HT1080 (cell line): ENCODE measurements around the gene MYCBP2. TPM values are rescaled to one million over a fixed set of nuclear protein-coding genes. Genes with fewer than 3 reads are reported as not detected.

ENCODE experiments used
- DNase-seq: peaks from one replicate; pipeline ENCODE4 v3.0.0-alpha.2; 2015; ENCODE audit warnings: low read depth
- total RNA-seq: library from RNA; depleted of rRNA; stranded (reverse); fragments of >200 nt; shearing (Covaris generic); gene quantifications from 2 replicates; pipeline ENCODE4 v1.2.3, GENCODE V29; 2014

MYCBP2 gene
- total RNA-seq, 1 experiment from 2014 or later: 41.3 TPM

DNA sequence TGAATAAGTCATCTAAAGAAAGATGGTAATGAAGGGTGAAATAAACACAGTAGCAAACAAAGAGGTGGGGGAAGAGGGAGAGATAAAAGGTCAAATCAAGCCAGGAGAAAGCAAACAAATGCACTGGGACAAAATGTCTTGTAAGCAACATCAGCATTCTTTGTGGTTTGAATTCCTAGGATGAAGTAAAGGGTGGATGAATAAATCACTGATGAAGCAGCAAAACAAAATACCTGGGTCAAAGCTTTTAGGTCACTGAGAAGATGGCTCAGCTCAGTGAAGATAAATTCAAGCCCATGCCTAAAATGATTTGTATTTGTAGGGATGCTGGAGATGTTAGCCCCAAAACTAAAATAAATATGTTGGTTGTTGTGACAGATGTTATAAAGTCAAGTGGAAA is 213.4 kb downstream of the MYCBP2 start:
- DNase-seq: no peak

DNA sequence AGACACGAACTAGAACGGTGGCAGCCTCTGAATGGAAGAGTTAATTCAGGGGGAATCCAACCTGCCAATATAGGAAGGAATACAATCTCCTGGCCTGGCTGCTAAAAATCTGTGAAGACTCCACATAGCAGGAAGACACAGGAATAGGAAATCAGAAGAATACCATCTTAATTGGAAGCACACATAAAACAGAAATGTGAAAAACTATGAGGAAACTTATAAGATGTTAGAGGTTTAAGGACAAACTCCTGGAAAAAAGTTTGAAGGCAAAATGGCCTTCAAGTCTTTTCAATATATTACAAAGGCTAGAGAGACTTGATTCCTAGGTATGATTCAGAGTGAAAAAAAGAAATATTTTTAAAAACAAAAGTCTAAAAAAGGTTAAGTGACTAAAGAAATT is 221.8 kb downstream of the MYCBP2 start:
- no peak for DNase-seq

DNA sequence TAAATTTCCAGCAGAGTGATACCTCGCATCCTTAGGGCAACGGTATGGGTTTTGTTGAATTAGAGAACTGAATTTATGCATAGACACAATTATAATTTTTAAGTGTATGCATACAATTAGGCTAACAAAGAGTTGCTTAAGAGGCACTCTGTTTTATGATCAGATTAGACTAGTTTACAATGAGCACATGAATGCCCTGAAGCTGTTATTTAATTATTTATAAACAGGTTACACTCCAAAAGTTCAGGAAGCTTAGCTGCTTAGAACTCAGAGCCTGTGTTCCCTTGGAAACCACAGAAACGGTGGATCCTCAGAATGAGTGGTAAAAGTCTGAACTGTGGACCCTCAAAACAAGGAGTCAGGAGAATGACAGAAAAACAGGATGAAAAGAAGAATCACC is 227.5 kb downstream of the MYCBP2 start:
- no peak for DNase-seq

DNA sequence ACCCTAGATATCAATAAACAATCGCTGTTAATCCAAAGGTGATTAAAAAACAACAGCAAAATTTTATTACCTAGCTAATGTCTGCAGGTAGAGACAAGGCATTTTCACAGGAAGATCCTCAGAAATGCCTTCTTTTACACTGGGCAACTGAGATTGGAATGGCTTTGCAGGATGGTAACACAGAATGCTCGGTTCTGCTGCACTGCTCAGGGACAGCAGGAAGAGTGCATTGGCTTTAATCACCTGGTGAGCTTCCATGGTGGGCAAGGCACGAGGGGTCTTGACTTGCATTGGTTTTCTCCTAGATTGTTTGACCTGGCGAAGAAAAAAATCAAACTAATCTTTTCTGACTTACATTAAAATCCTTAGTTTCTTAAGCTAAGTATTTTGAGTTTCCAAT is 231.6 kb downstream of the MYCBP2 start:
- no peak for DNase-seq

DNA sequence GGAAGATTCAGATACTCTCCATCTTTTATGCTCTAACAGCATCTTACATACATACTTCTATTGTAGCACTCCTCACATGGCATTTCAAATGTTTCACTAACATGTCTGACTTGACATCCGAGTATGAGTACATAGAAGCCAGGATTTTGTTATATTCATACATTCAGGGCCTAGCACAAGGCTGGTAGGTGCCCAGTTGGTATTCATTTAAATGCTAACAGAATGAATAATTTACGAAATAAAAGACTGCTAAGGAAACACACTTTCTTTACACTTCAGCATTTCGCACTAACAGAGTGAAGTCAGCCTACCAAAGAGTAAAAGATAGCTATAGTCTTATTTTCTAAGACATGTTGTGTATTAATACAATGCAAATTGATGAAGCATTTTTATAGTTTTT is 232.1 kb downstream of the MYCBP2 start:
- no peak for DNase-seq

DNA sequence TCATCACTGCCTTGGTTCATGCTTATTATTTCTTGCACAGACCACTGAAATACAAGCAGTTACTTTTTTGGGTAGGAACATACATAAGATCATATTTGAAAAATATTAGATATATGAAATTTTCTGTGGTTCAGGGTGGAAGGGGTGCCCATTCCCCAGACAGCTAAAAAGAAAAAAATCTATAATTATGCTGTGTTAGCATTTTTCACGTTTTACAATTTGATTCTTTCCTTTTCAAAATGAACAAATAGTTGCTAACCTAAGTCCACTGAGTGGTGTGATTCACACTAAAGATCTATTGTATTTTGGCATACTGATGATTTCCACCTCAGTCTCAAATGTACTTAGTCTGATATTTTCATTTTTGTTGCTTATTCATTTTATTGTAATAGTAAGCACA is 233.2 kb downstream of the MYCBP2 start:
- no peak for DNase-seq

DNA sequence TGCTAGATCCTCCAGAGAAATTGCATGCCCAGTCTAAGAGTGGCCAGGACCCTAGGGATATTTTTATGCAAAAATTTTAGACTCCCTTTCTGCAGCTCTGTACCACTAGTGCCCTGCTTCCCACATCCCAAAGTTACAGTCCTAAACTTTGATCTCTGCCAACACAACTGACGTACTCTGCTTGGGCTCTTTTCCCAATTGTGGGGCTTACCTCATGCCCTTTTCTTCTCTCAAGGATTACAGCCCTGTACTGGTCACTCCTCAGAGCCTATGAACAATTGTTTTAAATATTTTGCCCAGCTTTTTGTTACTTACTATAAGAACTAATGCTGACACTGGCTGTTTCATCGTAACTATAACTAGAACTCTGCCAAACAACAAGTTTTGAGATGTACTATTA is 242.1 kb downstream of the MYCBP2 start:
- DNase-seq: no peak

GRCh38 chr13:77079902-77080413 is 246.9 kb downstream of the MYCBP2 start:
- DNase-seq: no peak

DNA sequence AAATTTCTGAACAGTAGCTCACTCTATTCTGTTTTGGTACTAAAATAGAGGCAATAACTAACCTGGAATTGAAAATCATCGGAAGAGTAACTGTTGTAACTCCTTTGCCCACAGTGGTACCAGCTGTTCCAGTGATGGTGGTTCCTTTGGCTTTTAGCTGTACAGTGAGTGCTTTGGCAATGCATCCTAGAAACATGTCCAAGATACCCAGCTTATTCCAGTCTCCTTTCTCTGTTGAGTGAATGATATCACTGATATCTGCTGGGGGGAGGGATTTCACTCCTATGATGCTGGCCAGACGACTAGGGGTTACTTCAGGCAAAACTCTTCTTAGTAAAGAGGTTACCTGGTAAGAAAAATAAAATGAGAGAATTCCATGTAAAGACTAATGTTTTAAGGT is 259.4 kb downstream of the MYCBP2 start:
- no peak for DNase-seq

DNA sequence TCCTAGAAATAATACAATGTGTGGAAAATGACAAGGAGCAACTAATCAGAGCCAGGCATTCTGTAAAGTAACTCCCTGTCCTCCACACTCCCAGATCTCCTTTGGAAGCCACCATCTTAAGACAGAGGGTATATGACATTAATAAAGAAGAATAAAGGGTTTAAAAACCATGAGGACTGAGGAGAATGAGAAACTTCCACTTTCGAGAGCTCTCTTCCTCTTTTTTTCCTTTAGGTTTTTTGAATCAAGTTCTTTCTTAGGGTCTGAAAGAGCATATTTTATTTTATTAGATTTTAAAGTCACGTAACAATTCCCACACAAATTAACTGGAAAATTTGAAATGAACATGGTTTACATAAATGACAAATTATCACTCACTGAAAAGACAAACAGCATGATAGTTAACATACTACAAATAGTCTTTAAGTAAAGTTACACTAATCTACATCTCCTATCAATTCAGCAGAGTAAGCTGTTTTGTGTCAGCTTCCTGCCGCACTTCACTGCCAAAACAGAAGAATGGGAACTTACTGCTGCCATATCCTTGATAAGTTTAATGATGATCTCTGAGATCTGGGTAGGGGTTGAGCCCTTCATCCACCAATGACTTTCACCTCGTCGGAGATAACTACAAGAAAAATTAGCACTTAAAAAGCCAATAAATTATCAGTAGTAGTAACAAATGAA is 261.3 kb downstream of the MYCBP2 start:
- no peak for DNase-seq

DNA sequence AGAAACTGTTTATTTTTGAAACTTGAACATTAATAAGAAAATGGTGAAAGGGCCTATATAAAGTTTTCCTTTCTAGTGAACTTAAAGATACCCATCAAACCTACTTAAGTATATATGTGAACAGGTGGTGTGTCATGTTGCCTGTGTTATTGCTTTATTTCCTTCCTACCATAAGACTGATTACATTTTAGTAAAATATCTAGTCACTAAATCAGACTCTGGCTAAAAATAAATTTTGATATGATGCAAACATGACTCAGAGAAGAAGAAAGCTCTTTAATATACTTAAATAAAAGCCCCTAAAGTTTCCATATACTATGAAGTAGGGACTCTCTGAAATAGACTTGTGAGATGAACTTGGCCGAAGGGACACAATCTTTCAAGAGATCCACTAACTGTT is 264.8 kb downstream of the MYCBP2 start:
- DNase-seq: peak; percentile 5

DNA sequence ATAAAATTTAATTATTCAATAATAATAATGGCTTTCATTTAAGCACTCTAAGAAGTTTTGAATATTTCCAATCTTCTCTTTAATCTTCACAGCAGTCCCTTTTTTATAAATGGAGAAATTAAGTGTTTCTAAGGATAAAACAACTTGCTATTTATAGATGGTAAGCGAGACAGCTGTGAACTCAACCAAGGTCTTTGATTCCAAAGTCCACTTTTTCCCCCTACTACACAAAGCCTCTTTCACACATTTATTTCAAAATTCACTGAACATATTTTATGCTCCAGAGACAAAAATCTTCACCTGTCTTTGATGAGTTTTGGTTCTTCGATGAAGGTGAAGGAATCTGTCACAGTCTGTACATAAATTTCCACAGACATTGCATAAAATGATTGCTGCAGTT is 265.5 kb downstream of the MYCBP2 start:
- no peak for DNase-seq

DNA sequence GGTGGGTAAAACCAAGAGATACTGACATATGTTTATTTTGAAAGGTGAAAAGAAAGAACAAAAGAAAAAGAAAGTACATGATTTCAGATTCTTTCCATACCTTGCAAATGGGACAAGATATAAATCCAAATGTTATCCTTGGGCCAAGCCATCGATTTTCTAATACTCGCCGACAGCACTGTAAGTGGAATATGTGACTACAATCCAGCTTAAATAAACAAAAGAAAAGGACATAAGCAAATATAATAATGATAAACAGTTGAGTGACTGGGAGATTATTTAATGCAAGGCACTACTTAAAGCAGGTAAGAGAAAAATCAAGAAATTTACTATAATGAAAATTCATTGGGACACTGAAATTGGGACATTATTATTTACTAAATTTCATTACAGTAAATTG is 270.0 kb downstream of the MYCBP2 start:
- no peak for DNase-seq

DNA sequence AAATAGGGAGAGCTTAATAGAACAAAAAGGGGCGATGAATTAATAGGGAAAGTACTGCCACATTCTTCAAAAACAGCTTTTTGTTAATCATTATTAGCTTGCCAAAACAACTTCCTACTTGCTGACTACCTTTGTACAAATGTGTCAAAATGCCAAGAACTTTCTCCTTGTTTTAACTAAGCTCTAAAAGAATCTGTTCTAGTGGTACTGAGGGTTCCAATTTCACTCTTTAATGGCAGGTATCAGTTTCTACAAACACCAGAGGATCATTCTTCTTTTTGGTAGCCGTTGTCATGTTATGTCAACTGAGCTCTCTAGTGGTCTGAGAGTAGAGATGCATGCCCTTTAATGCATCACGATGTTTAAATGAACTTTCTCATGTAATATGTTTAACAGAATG is 270.5 kb downstream of the MYCBP2 start:
- no peak for DNase-seq

- no peak for DNase-seq
These were observed 271.7 kb downstream of the MYCBP2 start for GRCh38 chr13:77055158-77055557.

DNA sequence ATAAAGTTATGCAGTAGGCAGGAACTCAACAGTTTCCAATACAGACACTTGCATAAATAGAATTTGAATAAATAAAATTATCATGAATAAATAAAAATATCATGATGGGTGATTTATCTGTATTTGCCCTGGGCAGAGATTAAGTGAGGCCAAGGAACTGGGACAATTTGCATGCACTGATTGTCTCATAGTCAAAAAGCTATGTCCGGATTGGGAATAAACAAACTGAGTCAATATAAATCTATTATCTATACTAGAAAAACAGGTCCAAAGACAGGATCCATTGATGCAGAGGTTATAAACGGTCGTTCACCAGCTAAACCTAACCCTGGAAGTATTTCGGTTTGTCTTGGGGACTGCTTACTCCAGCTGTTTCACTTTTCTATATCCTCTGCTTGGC is 273.7 kb downstream of the MYCBP2 start:
- no peak for DNase-seq

GRCh38 chr13:77048681-77049080 is 278.2 kb downstream of the MYCBP2 start:
- no peak for DNase-seq

DNA sequence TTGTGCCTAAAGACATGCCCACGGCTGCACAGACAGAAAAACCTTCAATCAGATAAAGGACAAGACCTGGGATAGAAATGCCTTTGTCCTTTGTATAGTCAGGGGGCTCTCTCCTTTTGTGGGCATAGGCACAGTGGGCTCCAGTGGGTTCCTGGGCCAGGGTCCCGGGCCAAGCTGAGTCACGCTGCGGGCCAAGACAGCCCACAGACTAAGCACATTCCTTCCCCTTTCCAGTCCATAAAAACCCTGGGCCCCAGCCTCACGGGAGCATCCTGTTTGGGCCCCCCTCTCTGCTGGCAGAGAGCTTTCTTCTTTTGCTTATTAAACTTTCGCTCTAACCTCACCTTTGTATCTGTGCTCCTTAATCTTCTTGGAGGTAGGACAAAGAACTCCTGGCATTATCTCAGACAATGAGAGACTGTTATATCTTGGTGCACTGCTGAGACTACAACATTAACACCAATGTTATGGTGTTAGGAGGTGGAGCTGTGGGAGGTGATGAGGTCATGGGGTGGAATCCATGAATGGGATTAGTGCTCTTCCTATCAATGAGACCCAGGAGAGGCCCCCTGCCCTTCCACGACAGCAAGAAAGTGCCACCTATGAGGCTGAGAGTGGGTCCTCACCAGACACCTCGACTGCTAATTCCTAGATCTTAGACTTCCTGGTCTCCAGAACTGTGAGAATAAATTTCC is 279.1 kb downstream of the MYCBP2 start:
- DNase-seq: no peak

DNA sequence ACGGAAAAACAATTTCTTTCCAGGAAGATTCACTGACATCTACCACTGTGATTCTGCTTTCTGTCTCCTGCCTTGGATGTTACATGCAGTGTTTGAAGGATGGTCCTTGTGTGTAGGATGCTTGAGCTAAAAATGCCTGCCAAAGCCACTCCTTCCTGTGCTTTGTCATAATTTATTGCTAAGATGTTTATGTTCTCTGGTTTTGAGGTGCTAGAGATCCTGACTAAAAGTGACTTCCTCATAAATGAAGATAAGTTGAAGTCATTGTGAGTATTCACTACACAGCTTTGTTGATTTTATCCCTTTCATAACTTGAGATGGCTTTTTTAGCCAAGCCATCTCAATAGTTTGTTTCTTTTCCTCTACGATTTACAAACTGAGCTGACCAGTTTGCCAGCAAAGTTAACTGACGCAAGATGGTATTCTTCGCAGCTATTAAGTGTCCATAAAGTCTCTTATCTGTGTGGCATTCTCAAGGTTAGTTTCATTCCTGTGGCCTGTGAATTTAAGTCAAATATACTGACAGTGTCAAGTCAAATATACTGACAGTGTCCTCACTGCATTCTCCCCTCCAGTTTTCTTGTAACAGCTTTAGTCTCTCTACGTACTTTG is 284.2 kb downstream of the MYCBP2 start:
- no peak for DNase-seq

DNA sequence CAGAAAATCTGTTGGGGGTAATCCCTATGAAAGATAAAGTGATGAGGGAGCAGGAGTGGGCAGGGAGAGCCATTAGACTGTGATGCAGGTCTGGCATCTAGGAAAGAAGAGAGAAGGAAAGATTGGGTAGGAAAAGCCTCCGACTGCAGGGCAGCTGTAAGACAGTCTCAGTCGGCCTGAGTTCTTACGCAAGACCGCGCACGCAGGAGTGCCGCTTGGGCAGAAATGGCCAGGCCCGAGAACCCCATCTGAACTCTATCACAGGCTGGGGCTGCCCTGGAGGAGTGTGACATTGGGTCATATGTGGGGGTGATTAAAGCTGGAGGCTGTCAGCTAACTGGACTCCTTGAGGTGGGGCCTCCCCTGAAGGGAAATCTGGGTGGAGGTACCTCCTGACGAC is 286.1 kb downstream of the MYCBP2 start:
- DNase-seq: no peak

- DNase-seq: no peak
These were observed 286.8 kb downstream of the MYCBP2 start for GRCh38 chr13:77040076-77040475.

- no peak for DNase-seq
These were observed 287.9 kb downstream of the MYCBP2 start for GRCh38 chr13:77038907-77039480.
